ENCODE data around the gene DDX41. TPM values are rescaled to one million over a fixed set of nuclear protein-coding genes. Genes with fewer than 3 reads are reported as not detected.
A peak's percentile ranks its signal among the peaks of the same experiment; 100 is the strongest.

DDX41 gene
- total RNA-seq, 1 experiment from 2014 or later, result 133 TPM

DNA sequence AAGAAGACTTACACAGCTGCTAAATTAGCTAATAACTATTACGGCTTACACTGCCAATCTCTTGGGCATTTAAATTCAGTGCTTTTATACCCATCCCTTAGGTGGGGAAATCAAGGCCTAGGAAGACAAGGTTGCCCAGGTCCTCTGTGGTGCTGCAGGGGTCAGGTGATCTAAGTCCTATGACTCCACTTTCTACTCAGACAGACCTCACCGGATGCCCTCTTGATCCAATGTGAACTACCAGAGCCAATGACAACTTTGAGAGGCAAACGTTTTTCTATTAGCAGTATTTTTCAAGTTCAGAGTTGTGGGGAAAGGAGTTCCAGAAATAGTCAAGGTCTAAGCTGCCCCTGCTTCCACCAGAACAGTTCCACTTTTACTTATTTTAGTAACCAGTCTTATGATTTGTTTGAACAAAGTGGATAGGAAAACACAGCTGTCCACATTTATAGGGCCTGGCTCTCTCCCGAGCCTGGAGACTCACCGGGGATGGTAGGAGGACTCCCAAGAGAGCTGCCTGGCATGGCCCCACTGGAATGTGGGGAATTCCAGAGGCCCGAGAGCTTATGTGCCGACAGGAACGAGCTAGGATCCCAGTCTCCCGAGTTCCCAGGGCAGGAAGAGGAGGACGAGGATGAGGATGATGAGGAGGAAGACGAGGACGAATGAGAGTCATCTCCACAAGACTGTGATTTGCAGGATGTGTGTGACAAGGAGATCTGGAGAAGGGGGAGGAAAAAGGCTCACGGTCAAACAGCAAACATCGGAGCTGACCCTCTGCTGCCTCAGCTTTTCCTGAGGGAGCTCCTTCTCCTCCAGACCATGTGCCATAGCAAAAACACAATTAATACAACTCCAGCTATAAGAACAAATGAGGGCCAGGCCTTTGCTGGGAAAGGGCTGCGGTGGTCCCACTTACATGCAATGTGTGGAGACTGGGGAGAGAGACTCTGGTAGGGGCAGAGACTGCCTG lies 20.9 kb upstream of the DDX41 start:
- no peak overlapping the region for H4K8ac ChIP-seq (replicated peaks; ENCODE audit: insufficient read length, low read depth, low read length)
- no peak overlapping the region for H3T11ph ChIP-seq (ENCODE audit: low read length)
- DNase-seq, result no peak
- H4K5ac ChIP-seq (ENCODE audit: insufficient read length, low read depth, low read length), result no peak overlapping the region
- no peak overlapping the region for H3K14ac ChIP-seq (ENCODE audit: insufficient read depth, low read length)
- H2AFZ ChIP-seq (ENCODE audit: low read length), result no peak overlapping the region
- H3K4me1 ChIP-seq (ENCODE audit: insufficient read depth, low read length), result no peaks in the 10 kb centered on the region
- no peak overlapping the region for H3K4me3 Mint-ChIP-seq
- H3K27ac Mint-ChIP-seq, result peak overlapping the region in 1 of 3 experiments; percentile 13; a peak in 2 of 7 replicates
- peaks cover 21 to 57% (median 56%) of the 10 kb centered on the region in 3 experiments; a peak in 6 of 7 replicates for H3K36me3 Mint-ChIP-seq (ENCODE audit: insufficient read depth in 1 of 3, low read depth in 3 of 3)
- H3K23ac ChIP-seq (ENCODE audit: insufficient read length, low read depth, low read length), result no peak overlapping the region
- no peak overlapping the region for H3K27ac ChIP-seq (ENCODE audit: insufficient read length, low read depth, low read length)
- H3K4ac ChIP-seq (ENCODE audit: low read depth, low read length), result no peak overlapping the region
- no peak overlapping the region for H2BK12ac ChIP-seq (ENCODE audit: insufficient read length, low read depth, low read length)
- no peak for TF ChIP-seq CTCF (conservative IDR thresholded peaks at IDR 0.05)
- no peaks in the 10 kb centered on the region for H3K27me3 Mint-ChIP-seq (ENCODE audit: low read depth)
- no peak overlapping the region for H3K4me2 ChIP-seq (ENCODE audit: insufficient read depth, insufficient read length, low read length)
- no peaks in the 10 kb centered on the region for H3K27me3 ChIP-seq (ENCODE audit: insufficient read depth, low read length)
- H3K56ac ChIP-seq (ENCODE audit: insufficient read length, low read depth, low read length), result no peak overlapping the region
- H2AK5ac ChIP-seq (ENCODE audit: insufficient read length, low read length), result no peak overlapping the region
- no peaks in the 10 kb centered on the region for H3K9me3 ChIP-seq (ENCODE audit: control insufficient read depth, low read depth, low read length)
- H2BK5ac ChIP-seq (ENCODE audit: insufficient read length, low read length), result no peak overlapping the region
- no peak overlapping the region for H2BK120ac ChIP-seq (ENCODE audit: low read depth, low read length, poor library complexity, severe bottlenecking)
- H3K9ac ChIP-seq (ENCODE audit: extremely low read depth, insufficient read length, low read length), result no peak overlapping the region
- no peak overlapping the region for H3K18ac ChIP-seq (ENCODE audit: insufficient read length, low read depth, low read length)
- H3K79me2 ChIP-seq (ENCODE audit: insufficient read depth, low read length), result peaks cover 2% of the 10 kb centered on the region; the same call in 1 of the 2 replicates
- no peak overlapping the region for H4K91ac ChIP-seq (ENCODE audit: insufficient read length, low read depth, low read length)
- no peak overlapping the region for H2BK15ac ChIP-seq (ENCODE audit: low read depth, low read length)
- no peaks in the 10 kb centered on the region for H4K20me1 ChIP-seq (ENCODE audit: control insufficient read depth, insufficient read depth, insufficient read length)
- no peaks in the 10 kb centered on the region for H3K23me2 ChIP-seq (ENCODE audit: insufficient read length, low read depth, low read length, poor library complexity, severe bottlenecking)
- H3K79me1 ChIP-seq (ENCODE audit: insufficient read depth, low read depth, low read length, poor library complexity, severe bottlenecking), result peaks cover 3% of the 10 kb centered on the region
- H2BK20ac ChIP-seq (ENCODE audit: low read depth, low read length, poor library complexity, severe bottlenecking), result no peak overlapping the region
- no peaks in the 10 kb centered on the region for H3K4me1 Mint-ChIP-seq
- no CpG with 5 or more reads among the region's 15 CpGs for WGBS (ENCODE audit: extremely low coverage, insufficient read length, low lambda C conversion rate)
- no peaks in the 10 kb centered on the region for H3K9me3 Mint-ChIP-seq

Data from H9 (cell line).